HEK293 (cell line): ENCODE measurements around the gene KLHL5.

Source experiments
- BCL11A ChIP-seq: fragments of 450-650 bp; formaldehyde crosslinking; IDR thresholded peaks from 2 replicates; pipeline ENCODE4 v1.5.1; 2016; ENCODE audit warnings: low read depth, missing biosample characterization, missing genetic modification characterization
- CTCF ChIP-seq: fragments of 450-650 bp; formaldehyde crosslinking; IDR thresholded peaks from 2 replicates; pipeline ENCODE4 v1.5.1; 2016; ENCODE audit warnings: missing biosample characterization, missing genetic modification characterization
- KLF10 ChIP-seq: fragments of 450-650 bp; IDR thresholded peaks from 2 replicates; pipeline ENCODE4 v1.5.1; 2018; ENCODE audit warnings: missing biosample characterization, mild to moderate bottlenecking, missing genetic modification characterization
- MYNN ChIP-seq: fragments of 450-650 bp; formaldehyde crosslinking; IDR thresholded peaks from 2 replicates; pipeline ENCODE4 v1.5.1; 2016; ENCODE audit warnings: missing biosample characterization, missing genetic modification characterization, borderline replicate concordance
- RBAK ChIP-seq: fragments of 450-650 bp; formaldehyde crosslinking; IDR thresholded peaks from 2 replicates; pipeline ENCODE4 v1.5.1; 2016; ENCODE audit warnings: missing biosample characterization, missing genetic modification characterization
- WT1 ChIP-seq: fragments of 450-650 bp; formaldehyde crosslinking; IDR thresholded peaks from 2 replicates; pipeline ENCODE4 v1.5.1; 2016; ENCODE audit warnings: missing biosample characterization, missing genetic modification characterization
- ZBTB20 ChIP-seq: fragments of 450-650 bp; formaldehyde crosslinking; IDR thresholded peaks from 2 replicates; pipeline ENCODE4 v1.5.1; 2016; ENCODE audit warnings: missing biosample characterization, missing genetic modification characterization
- ZFP41 ChIP-seq: fragments of 450-650 bp; formaldehyde crosslinking; IDR thresholded peaks from 2 replicates; pipeline ENCODE4 v1.5.1; 2016; ENCODE audit warnings: missing biosample characterization, missing genetic modification characterization, borderline replicate concordance
- ZNF426 ChIP-seq: fragments of 450-650 bp; formaldehyde crosslinking; IDR thresholded peaks from 2 replicates; pipeline ENCODE4 v1.5.1; 2017; ENCODE audit warnings: missing biosample characterization, missing genetic modification characterization, mild to moderate bottlenecking, inconsistent platforms, moderate library complexity
- ZNF548 ChIP-seq: fragments of 450-650 bp; formaldehyde crosslinking; IDR thresholded peaks from 2 replicates; pipeline ENCODE4 v1.5.1; 2016; ENCODE audit warnings: missing biosample characterization, missing genetic modification characterization
- ZNF600 ChIP-seq: fragments of 450-650 bp; formaldehyde crosslinking; IDR thresholded peaks from 2 replicates; pipeline ENCODE4 v1.5.1; 2016; ENCODE audit warnings: missing biosample characterization, missing genetic modification characterization
- ZNF645 ChIP-seq: fragments of 450-650 bp; formaldehyde crosslinking; IDR thresholded peaks from 2 replicates; pipeline ENCODE4; 2016; ENCODE audit warnings: missing biosample characterization, missing genetic modification characterization
- TF ChIP-seq, protein P1 (sequence below): fragments of 450-650 bp; formaldehyde crosslinking; conservative IDR thresholded peaks from 2 replicates; pipeline ENCODE4 v1.5.1; 2016; ENCODE audit warnings: low read depth, missing biosample characterization, missing genetic modification characterization
- TF ChIP-seq, protein P2 (sequence below): fragments of 450-650 bp; IDR thresholded peaks from 2 replicates; pipeline ENCODE4 v1.5.1; 2018; ENCODE audit warnings: missing biosample characterization, missing genetic modification characterization

DNA sequence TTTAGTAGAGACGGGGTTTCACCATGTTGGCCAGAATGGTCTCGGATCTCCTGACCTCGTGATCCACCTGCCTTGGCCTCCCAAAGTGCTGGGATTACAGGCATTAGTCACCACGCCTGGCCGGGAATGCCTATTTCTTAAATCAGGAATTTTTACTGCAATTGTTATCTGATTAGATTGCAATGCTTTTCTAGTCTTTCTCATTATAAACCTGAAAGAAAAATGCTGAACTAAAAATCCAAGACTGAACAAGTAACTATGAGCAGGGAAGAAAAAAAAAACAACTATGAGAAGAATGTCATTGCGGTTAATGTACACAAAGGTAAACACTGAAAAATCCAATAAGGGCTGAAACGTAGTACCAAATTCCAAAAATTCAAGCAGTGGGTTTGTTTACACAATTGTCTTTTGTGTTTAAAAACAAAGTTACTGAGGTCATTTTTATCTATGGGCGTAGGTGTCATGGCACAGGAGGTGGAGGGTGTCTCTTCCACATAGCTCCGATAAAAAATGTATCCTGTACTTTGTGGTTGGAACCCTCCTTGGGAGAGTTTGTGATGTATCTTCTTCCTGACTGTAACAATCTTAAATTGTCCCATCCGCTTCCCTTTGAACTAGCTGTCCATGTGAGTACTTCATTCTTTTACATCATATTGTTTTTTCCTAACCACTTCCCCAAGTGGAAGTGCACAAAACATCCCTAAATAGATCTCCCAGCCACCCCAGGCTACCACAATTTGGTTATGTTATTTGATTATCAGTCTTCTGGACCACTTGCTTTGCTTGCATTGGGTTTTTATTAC lies 18.8 kb upstream of the KLHL5 start:
- no peak for TF ChIP-seq CTCF (tag by site-specific recombination)
- TF ChIP-seq ZNF645 (tag by site-specific recombination) = no peak
- TF ChIP-seq ZNF426 (tag by site-specific recombination) = no peak
- no peak for TF ChIP-seq RBAK (tag by site-specific recombination)
- no peak for TF ChIP-seq KLF10
- TF ChIP-seq, protein P1, sequence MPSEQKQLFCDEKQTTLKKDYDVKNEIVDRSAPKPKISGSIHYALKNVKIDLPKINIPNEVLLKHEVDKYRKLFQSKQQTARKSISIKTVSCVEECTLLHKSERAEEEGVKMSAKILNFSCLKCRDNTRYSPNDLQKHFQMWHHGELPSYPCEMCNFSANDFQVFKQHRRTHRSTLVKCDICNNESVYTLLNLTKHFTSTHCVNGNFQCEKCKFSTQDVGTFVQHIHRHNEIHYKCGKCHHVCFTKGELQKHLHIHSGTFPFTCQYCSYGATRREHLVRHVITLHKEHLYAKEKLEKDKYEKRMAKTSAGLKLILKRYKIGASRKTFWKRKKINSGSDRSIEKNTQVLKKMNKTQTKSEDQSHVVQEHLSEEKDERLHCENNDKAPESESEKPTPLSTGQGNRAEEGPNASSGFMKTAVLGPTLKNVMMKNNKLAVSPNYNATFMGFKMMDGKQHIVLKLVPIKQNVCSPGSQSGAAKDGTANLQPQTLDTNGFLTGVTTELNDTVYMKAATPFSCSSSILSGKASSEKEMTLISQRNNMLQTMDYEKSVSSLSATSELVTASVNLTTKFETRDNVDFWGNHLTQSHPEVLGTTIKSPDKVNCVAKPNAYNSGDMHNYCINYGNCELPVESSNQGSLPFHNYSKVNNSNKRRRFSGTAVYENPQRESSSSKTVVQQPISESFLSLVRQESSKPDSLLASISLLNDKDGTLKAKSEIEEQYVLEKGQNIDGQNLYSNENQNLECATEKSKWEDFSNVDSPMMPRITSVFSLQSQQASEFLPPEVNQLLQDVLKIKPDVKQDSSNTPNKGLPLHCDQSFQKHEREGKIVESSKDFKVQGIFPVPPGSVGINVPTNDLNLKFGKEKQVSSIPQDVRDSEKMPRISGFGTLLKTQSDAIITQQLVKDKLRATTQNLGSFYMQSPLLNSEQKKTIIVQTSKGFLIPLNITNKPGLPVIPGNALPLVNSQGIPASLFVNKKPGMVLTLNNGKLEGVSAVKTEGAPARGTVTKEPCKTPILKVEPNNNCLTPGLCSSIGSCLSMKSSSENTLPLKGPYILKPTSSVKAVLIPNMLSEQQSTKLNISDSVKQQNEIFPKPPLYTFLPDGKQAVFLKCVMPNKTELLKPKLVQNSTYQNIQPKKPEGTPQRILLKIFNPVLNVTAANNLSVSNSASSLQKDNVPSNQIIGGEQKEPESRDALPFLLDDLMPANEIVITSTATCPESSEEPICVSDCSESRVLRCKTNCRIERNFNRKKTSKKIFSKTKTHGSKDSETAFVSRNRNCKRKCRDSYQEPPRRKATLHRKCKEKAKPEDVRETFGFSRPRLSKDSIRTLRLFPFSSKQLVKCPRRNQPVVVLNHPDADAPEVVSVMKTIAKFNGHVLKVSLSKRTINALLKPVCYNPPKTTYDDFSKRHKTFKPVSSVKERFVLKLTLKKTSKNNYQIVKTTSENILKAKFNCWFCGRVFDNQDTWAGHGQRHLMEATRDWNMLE (tag by site-specific recombination) = no peak
- no peak for TF ChIP-seq ZNF600 (tag by site-specific recombination)
- TF ChIP-seq ZFP41 (tag by site-specific recombination) = no peak
- no peak for TF ChIP-seq MYNN (tag by site-specific recombination)
- TF ChIP-seq ZNF548 (tag by site-specific recombination) = no peak
- TF ChIP-seq, protein P2, sequence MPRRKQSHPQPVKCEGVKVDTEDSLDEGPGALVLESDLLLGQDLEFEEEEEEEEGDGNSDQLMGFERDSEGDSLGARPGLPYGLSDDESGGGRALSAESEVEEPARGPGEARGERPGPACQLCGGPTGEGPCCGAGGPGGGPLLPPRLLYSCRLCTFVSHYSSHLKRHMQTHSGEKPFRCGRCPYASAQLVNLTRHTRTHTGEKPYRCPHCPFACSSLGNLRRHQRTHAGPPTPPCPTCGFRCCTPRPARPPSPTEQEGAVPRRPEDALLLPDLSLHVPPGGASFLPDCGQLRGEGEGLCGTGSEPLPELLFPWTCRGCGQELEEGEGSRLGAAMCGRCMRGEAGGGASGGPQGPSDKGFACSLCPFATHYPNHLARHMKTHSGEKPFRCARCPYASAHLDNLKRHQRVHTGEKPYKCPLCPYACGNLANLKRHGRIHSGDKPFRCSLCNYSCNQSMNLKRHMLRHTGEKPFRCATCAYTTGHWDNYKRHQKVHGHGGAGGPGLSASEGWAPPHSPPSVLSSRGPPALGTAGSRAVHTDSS (tag by site-specific recombination) = no peak
- no peak for TF ChIP-seq WT1
- TF ChIP-seq BCL11A = no peak
- TF ChIP-seq ZBTB20 = no peak
